GF-D8 (cell line): ENCODE results near the gene ATP5F1A.
"Not testable (repeated sequence)": the region's sequence is repeated elsewhere in the genome, so short reads cannot be mapped to it uniquely, and the experiment has no call there.

Experiments
- DNase-seq: peaks from one replicate; lab custom pipeline; 2025; lab: John Stamatoyannopoulos, UW

ATP5F1A gene

GRCh38 chr18:46097801-46098615 is at the start of gene ATP5F1A:
Gene ATP5F1A, minus strand, starts transcription at chr18:46098296. Its CDS starts 65 bp downstream, at chr18:46098231.
- peak; percentile 70 for DNase-seq

GRCh38 chr18:46141199-46141598 is 43.1 kb upstream of the ATP5F1A start:
- no peak for DNase-seq

GRCh38 chr18:46140173-46140572 is 42.1 kb upstream of the ATP5F1A start:
- no peak for DNase-seq

- no peak for DNase-seq
Measured at GRCh38 chr18:46134920-46135675, 37.0 kb upstream of the ATP5F1A start.

GRCh38 chr18:46133534-46133933 is 35.4 kb upstream of the ATP5F1A start:
- DNase-seq = no peak

GRCh38 chr18:46130549-46130948 is 32.5 kb upstream of the ATP5F1A start:
- DNase-seq = not testable (repeated sequence)

GRCh38 chr18:46130061-46130460 is 32.0 kb upstream of the ATP5F1A start:
- DNase-seq = no peak

- not testable (repeated sequence) for DNase-seq
Measured at GRCh38 chr18:46126625-46127024, 28.5 kb upstream of the ATP5F1A start.

GRCh38 chr18:46113751-46114150 is 15.7 kb upstream of the ATP5F1A start:
- no peak for DNase-seq

- no peak for DNase-seq
Measured at GRCh38 chr18:46110406-46110805, 12.3 kb upstream of the ATP5F1A start.

GRCh38 chr18:46109386-46109785 is 11.3 kb upstream of the ATP5F1A start:
- no peak for DNase-seq

GRCh38 chr18:46104128-46104911 is 6.2 kb upstream of the ATP5F1A start, which contains the start of gene HAUS1:
Gene HAUS1, plus strand, starts transcription at chr18:46104385. Its CDS starts 27 bp downstream, at chr18:46104412.
- DNase-seq = peak; percentile 91

- DNase-seq = no peak
Measured at GRCh38 chr18:46099463-46099862, 1.4 kb upstream of the ATP5F1A start.

- DNase-seq = no peak
Measured at GRCh38 chr18:46098616-46098933, 479 bp upstream of the ATP5F1A start.

- DNase-seq = no peak
Measured at GRCh38 chr18:46097431-46097800, 680 bp downstream of the ATP5F1A start.

GRCh38 chr18:46096651-46097300 is 1.3 kb downstream of the ATP5F1A start:
- no peak for DNase-seq

GRCh38 chr18:46095532-46095931 is 2.6 kb downstream of the ATP5F1A start:
- DNase-seq = no peak

GRCh38 chr18:46088501-46088900 is 9.6 kb downstream of the ATP5F1A start:
- not testable (repeated sequence) for DNase-seq

- DNase-seq = no peak
Measured at GRCh38 chr18:46084431-46084830, 13.7 kb downstream of the ATP5F1A start.

GRCh38 chr18:46080156-46080555 is 17.9 kb downstream of the ATP5F1A start:
- no peak for DNase-seq

GRCh38 chr18:46079336-46079735 is 18.8 kb downstream of the ATP5F1A start:
- DNase-seq = no peak
